SK-N-SH (cell line): ENCODE measurements around the gene ARHGEF28. TPM values are rescaled to one million over a fixed set of nuclear protein-coding genes. Genes with fewer than 3 reads are reported as not detected.
A peak's percentile ranks its signal among the peaks of the same experiment; 100 is the strongest.

ENCODE experiments used
- CTCF ChIA-PET: fragments of 300-600, 350-600 bp; formaldehyde crosslinking; extraction: SDS; loops from one replicate; lab custom pipeline; 2021; lab: Yijun Ruan, JAX
- POLR2A ChIA-PET: fragments of 350-600 bp; sonication (Branson Sonifier 250); formaldehyde crosslinking; extraction: SDS; loops from one replicate; lab custom pipeline; 2020; ENCODE audit warnings: antibody characterized with exemption, inconsistent platforms; lab: Yijun Ruan, JAX
- DNase-seq: peaks from one replicate; pipeline ENCODE4 v3.0.0; 2012
- H2AFZ ChIP-seq: fragments of 200-600 bp; sonication (generic); 2 replicates; pipeline ENCODE4 v1.8.1; 2016; ENCODE audit warnings: antibody characterized with exemption, mild to moderate bottlenecking, low read depth
- H3F3A ChIP-seq: fragments of 200-600 bp; sonication (generic); replicated peaks from 2 replicates; pipeline ENCODE3; 2016; ENCODE audit warnings: antibody characterized with exemption, mild to moderate bottlenecking; ENCODE audit not compliant: insufficient read depth
- H3K27ac ChIP-seq, 2 experiments: fragments of 200-500 bp in 1 of 2; fragments of 200-600 bp in 1 of 2; sonication (Bioruptor generic) in 1 of 2; sonication (generic), shearing (Covaris generic) in 1 of 2; 2 replicates each; pipeline versions ENCODE4 v1.5.1 to v1.6.1; 2014 to 2016; ENCODE audit warnings: low read depth in 2 of 2, inconsistent platforms in 1 of 2, low read length in 1 of 2, mild to moderate bottlenecking in 1 of 2, mixed read lengths in 1 of 2
- H3K27me3 ChIP-seq: fragments of 200-600 bp; sonication (generic), shearing (Covaris generic); 2 replicates; pipeline ENCODE4 v1.6.1; 2016; ENCODE audit warnings: mixed run types; ENCODE audit not compliant: insufficient read depth
- H3K36me3 ChIP-seq, 2 experiments: fragments of 200-500 bp in 1 of 2; fragments of 200-600 bp in 1 of 2; sonication (Bioruptor generic) in 1 of 2; sonication (generic) in 1 of 2; replicated peaks in 1 of 2; 2 replicates each; pipeline versions ENCODE3 to v1.5.1; 2014 to 2016; ENCODE audit warnings: low read length in 1 of 2, mild to moderate bottlenecking in 1 of 2; ENCODE audit not compliant: insufficient read depth in 2 of 2, control insufficient read depth in 1 of 2
- H3K4me1 ChIP-seq, 2 experiments: fragments of 200-500 bp in 1 of 2; fragments of 200-600 bp in 1 of 2; sonication (Bioruptor generic) in 1 of 2; sonication (generic), shearing (Covaris generic) in 1 of 2; 2 replicates each; pipeline versions ENCODE4 v1.5.1 to v1.6.1; 2014 to 2016; ENCODE audit warnings: low read depth in 1 of 2, low read length in 1 of 2, mixed run types in 1 of 2; ENCODE audit not compliant: insufficient read depth in 2 of 2, control insufficient read depth in 1 of 2
- H3K4me2 ChIP-seq: fragments of 200-600 bp; sonication (generic), shearing (Covaris generic); 2 replicates; pipeline ENCODE4 v1.6.1; 2017; ENCODE audit warnings: mixed run types
- H3K4me3 ChIP-seq, 2 experiments: fragments of 200-500 bp in 1 of 2; fragments of 200-600 bp in 1 of 2; sonication (Bioruptor generic) in 1 of 2; sonication (generic), shearing (Covaris generic) in 1 of 2; 2 replicates each; pipeline versions ENCODE4 v1.5.1 to v1.8.1; 2014 to 2016; ENCODE audit warnings: low read depth in 2 of 2, inconsistent platforms in 1 of 2, low read length in 1 of 2, mild to moderate bottlenecking in 1 of 2, mixed read lengths in 1 of 2, moderate library complexity in 1 of 2
- H3K79me2 ChIP-seq: fragments of 200-600 bp; sonication (generic); 2 replicates; pipeline ENCODE4 v1.8.1; 2017; ENCODE audit warnings: mild to moderate bottlenecking; ENCODE audit not compliant: insufficient read depth
- H3K9ac ChIP-seq: fragments of 200-600 bp; sonication (generic); 2 replicates; pipeline ENCODE4 v1.6.1; 2017; ENCODE audit warnings: mixed run types
- H3K9me2 ChIP-seq: fragments of 200-600 bp; sonication (generic); 2 replicates; pipeline ENCODE4 v1.6.1; 2017; ENCODE audit warnings: mixed run types
- H3K9me3 ChIP-seq: fragments of 200-600 bp; sonication (generic); 2 replicates; pipeline ENCODE4 v1.6.1; 2017; ENCODE audit warnings: mixed run types, mild to moderate bottlenecking, moderate library complexity
- H4K20me1 ChIP-seq: fragments of 200-600 bp; sonication (generic); 2 replicates; pipeline ENCODE4 v1.6.1; 2017; ENCODE audit warnings: mild to moderate bottlenecking, mixed run types; ENCODE audit not compliant: insufficient read depth
- CHD2 ChIP-seq: fragments of 150-350 bp; IDR thresholded peaks from 2 replicates; pipeline ENCODE4 v1.6.1; 2018; ENCODE audit warnings: low read length; ENCODE audit not compliant: partially characterized antibody
- EZH2phosphoT487 ChIP-seq: fragments of 200-600 bp; sonication (generic); IDR thresholded peaks from 2 replicates; pipeline ENCODE4 v1.6.1; 2017; ENCODE audit warnings: low read depth, mixed run types, mild to moderate bottlenecking, antibody characterized with exemption, moderate library complexity, borderline replicate concordance
- FOSL2 ChIP-seq: IDR thresholded peaks from 2 replicates; pipeline ENCODE4 v1.4.0; 2012; ENCODE audit warnings: low read depth, mild to moderate bottlenecking, moderate library complexity, borderline replicate concordance
- FOXM1 ChIP-seq: IDR thresholded peaks from 2 replicates; pipeline ENCODE4 v1.4.0; 2012; ENCODE audit warnings: low read depth, mild to moderate bottlenecking
- GABPA ChIP-seq: IDR thresholded peaks from 2 replicates; pipeline ENCODE4 v1.4.0; 2012; ENCODE audit warnings: low read depth, mild to moderate bottlenecking
- JUND ChIP-seq: IDR thresholded peaks from 2 replicates; pipeline ENCODE4 v1.4.0; 2012
- NRF1 ChIP-seq: IDR thresholded peaks from 2 replicates; pipeline ENCODE4 v1.6.1; 2012; ENCODE audit warnings: low read depth, mild to moderate bottlenecking, low read length
- POLR2AphosphoS5 ChIP-seq: IDR thresholded peaks from 2 replicates; pipeline ENCODE4 v1.6.1; 2012; ENCODE audit warnings: low read depth, low read length
- RCOR1 ChIP-seq: fragments of 150-350 bp; IDR thresholded peaks from 2 replicates; pipeline ENCODE4 v1.6.1; 2017; ENCODE audit warnings: antibody characterized with exemption, low read length
- REST ChIP-seq: IDR thresholded peaks from 2 replicates; pipeline ENCODE4 v1.6.1; 2012; ENCODE audit warnings: mild to moderate bottlenecking, low read depth, low read length, moderate library complexity
- RFX5 ChIP-seq: IDR thresholded peaks from 2 replicates; pipeline ENCODE4 v1.6.1; 2012; ENCODE audit warnings: mild to moderate bottlenecking, improper control_type of control experiment, low read length
- SMC3 ChIP-seq: IDR thresholded peaks from 2 replicates; pipeline ENCODE4 v1.6.1; 2012; ENCODE audit warnings: low read depth, low read length, improper control_type of control experiment
- TAF1 ChIP-seq: IDR thresholded peaks from 2 replicates; pipeline ENCODE4 v1.6.1; 2012; ENCODE audit warnings: low read depth, mild to moderate bottlenecking, low read length, moderate library complexity, borderline replicate concordance
- TCF12 ChIP-seq: IDR thresholded peaks from 2 replicates; pipeline ENCODE4 v1.4.0; 2012
- TEAD4 ChIP-seq: IDR thresholded peaks from 2 replicates; pipeline ENCODE4 v1.4.0; 2012; ENCODE audit warnings: mild to moderate bottlenecking, borderline replicate concordance; ENCODE audit not compliant: insufficient read depth
- USF1 ChIP-seq: IDR thresholded peaks from 2 replicates; pipeline ENCODE4 v1.4.0; 2012; ENCODE audit warnings: low read depth, borderline replicate concordance
- USF2 ChIP-seq: fragments of 150-350 bp; IDR thresholded peaks from 2 replicates; pipeline ENCODE4 v1.6.1; 2017; ENCODE audit warnings: antibody characterized with exemption, low read length, low read depth, borderline replicate concordance
- YY1 ChIP-seq: IDR thresholded peaks from 2 replicates; pipeline ENCODE4 v1.4.0; 2012; ENCODE audit warnings: low read depth, mild to moderate bottlenecking
- WGBS: methylation state at CpG from one replicate; pipeline ENCODE4 v1.1.6; 2017; ENCODE audit warnings: low lambda C conversion rate; 5-methylcytosine and 5-hydroxymethylcytosine counted together
- polyA plus RNA-seq, 3 experiments: library from polyadenylated mRNA; depleted of rRNA; stranded (reverse); fragments of >200 nt; gene quantifications; 2 replicates each; pipeline ENCODE4 v1.2.3, GENCODE V29; 2012

ARHGEF28 gene
- polyA plus RNA-seq, 1 of the 3 experiments (the other 2 are of a cell fraction): 4.2 TPM

- CTCF ChIA-PET: no interaction called here
Observed at GRCh38 chr5:73815631-73816030, 189.6 kb downstream of the ARHGEF28 start.

More at GRCh38 chr5:73815631-73816030, 189.6 kb downstream of the ARHGEF28 start:
- no peak for TF ChIP-seq REST
- no peak for TF ChIP-seq TAF1
- TF ChIP-seq USF2: no peak
- TF ChIP-seq POLR2AphosphoS5: no peak
- no peak for TF ChIP-seq FOSL2
- TF ChIP-seq TEAD4: no peak
- no peak for TF ChIP-seq JUND
- TF ChIP-seq FOXM1: no peak
- no peak for TF ChIP-seq RCOR1
- TF ChIP-seq USF1: no peak
- TF ChIP-seq SMC3: no peak
- no peak for TF ChIP-seq RFX5
- TF ChIP-seq TCF12: no peak
- TF ChIP-seq CHD2: no peak
- TF ChIP-seq GABPA: no peak
- TF ChIP-seq YY1: no peak
- TF ChIP-seq NRF1: no peak
- TF ChIP-seq EZH2phosphoT487: no peak
- Histone ChIP-seq H3K9me3 (no peaks in the 10 kb centered on the region), H4K20me1 (no peaks in the 10 kb centered on the region), H3K9ac (no peak overlapping the region), H3K79me2 (no peaks in the 10 kb centered on the region), H3K36me3 (no peaks in the 10 kb centered on the region), H3K27ac (peak overlapping the region in 1 of 2 experiments; percentile 16; a peak in 2 of 4 replicates), H3F3A (peaks cover 7% of the 10 kb centered on the region), H3K9me2 (no peaks in the 10 kb centered on the region), H2AFZ (no peak overlapping the region), H3K4me1 (peaks cover 0 to 4% of the 10 kb centered on the region in 2 experiments; a peak in 1 of 4 replicates), H3K27me3 (no peaks in the 10 kb centered on the region), H3K4me2 (no peak overlapping the region), H3K4me3 (no peak overlapping the region)
- POLR2A ChIA-PET: interaction anchor here (0.6 kb wide), 1 partner anchor 943 kb away, joined by 3 read pairs; no protein-coding TSS in a partner anchor
- 66% methylated on average over 4 of the region's 4 CpGs for WGBS
- DNase-seq: no peak
